Activated naive CD4-positive, alpha-beta T cell treated with anti-CD3 and anti-CD28 coated beads for 36 hours (primary cell): ENCODE data around the gene CYP2D6. TPM values are rescaled to one million over a fixed set of nuclear protein-coding genes. Genes with fewer than 3 reads are reported as not detected.

ENCODE experiments used
- CTCF ChIA-PET: fragments of 350-600 bp; sonication (Branson Sonifier 250); formaldehyde crosslinking; loops from one replicate; lab custom pipeline; 2021; ENCODE audit warnings: antibody characterized with exemption; lab: Charles Lee
- DNase-seq: peaks from one replicate; pipeline ENCODE4 v3.0.0-alpha.2; 2020
- H3K27ac Mint-ChIP-seq: one replicate; pipeline ENCODE4 v1.8.0; 2021; ENCODE audit warnings: mild to moderate bottlenecking, mixed read lengths
- H3K27me3 Mint-ChIP-seq: one replicate; pipeline ENCODE4 v1.8.0; 2021; ENCODE audit warnings: low read depth, mixed read lengths
- H3K36me3 Mint-ChIP-seq: one replicate; pipeline ENCODE4 v1.8.0; 2021; ENCODE audit warnings: low read depth, mixed read lengths
- H3K4me1 Mint-ChIP-seq: one replicate; pipeline ENCODE4 v1.8.0; 2021; ENCODE audit warnings: low read depth, mixed read lengths
- H3K4me3 Mint-ChIP-seq: one replicate; pipeline ENCODE4 v1.8.0; 2021; ENCODE audit warnings: mild to moderate bottlenecking, moderate library complexity, mixed read lengths
- H3K9me3 Mint-ChIP-seq: one replicate; pipeline ENCODE4 v1.8.0; 2021; ENCODE audit warnings: mixed read lengths
- intact Hi-C: fragments of 100-400 bp; cut with micrococcal nuclease; formaldehyde crosslinking; loops from one replicate; pipeline ENCODE4 v1.15.1; 2023
- total RNA-seq, 2 experiments: library from RNA; stranded (reverse); gene quantifications; one replicate each; pipeline ENCODE4 v1.2.3, GENCODE V29; 2021

CYP2D6 gene
- total RNA-seq, 2 experiments from 2014 or later = 0.89 to 1.4 TPM

GRCh38 chr22:42090596-42091454 is 39.8 kb downstream of the CYP2D6 start, which contains the start of gene NDUFA6:
Gene NDUFA6 (minus strand): TSS chr22:42090772. CDS start chr22:42090744, 28 bp downstream.
- CTCF ChIA-PET = interaction anchor here (0.6 to 5.7 kb wide), 29 partner anchors 8 to 392 kb away, joined by 3 to 32 read pairs (median 4); partner anchors contain the start of genes MEI1, NFAM1 and SMDT1
- Mint-ChIP-seq H3K27ac (peak within 1 kb of the TSS; percentile 99), H3K4me1 (peaks cover 31% of the 10 kb centered on the region), H3K27me3 (no peaks in the 10 kb centered on the region), H3K4me3 (peak within 1 kb of the TSS; percentile 98), H3K9me3 (peaks cover 3% of the 10 kb centered on the region), H3K36me3 (peaks cover 29% of the 10 kb centered on the region)
- peak; percentile 99 for DNase-seq
- intact Hi-C loops = loop anchor here (1.0 to 5.0 kb wide), 15 partner anchors 11 to 644 kb away; partner anchors contain the start of genes NAGA, RRP7A, SERHL2 and SNU13

GRCh38 chr22:42086051-42086450 is 44.6 kb downstream of the CYP2D6 start:
- CTCF ChIA-PET = no interaction called here
- Mint-ChIP-seq H3K27ac (no peak overlapping the region), H3K9me3 (peaks cover 3% of the 10 kb centered on the region), H3K4me3 (no peak overlapping the region), H3K36me3 (peaks cover 50% of the 10 kb centered on the region), H3K27me3 (no peaks in the 10 kb centered on the region), H3K4me1 (peaks cover 40% of the 10 kb centered on the region)
- intact Hi-C loops = no loop called here
- no peak for DNase-seq

- no peak for DNase-seq
- CTCF ChIA-PET = interaction anchor here (0.6 kb wide), 1 partner anchor 386 kb away, joined by 3 read pairs; the partner anchor contains the start of gene MEI1
- Mint-ChIP-seq H3K27me3 (no peaks in the 10 kb centered on the region), H3K4me3 (no peak overlapping the region), H3K27ac (no peak overlapping the region), H3K9me3 (peaks cover 3% of the 10 kb centered on the region), H3K36me3 (peaks cover 46% of the 10 kb centered on the region), H3K4me1 (peaks cover 44% of the 10 kb centered on the region)
- intact Hi-C loops = no loop called here
Measured at GRCh38 chr22:42084874-42085273, 45.7 kb downstream of the CYP2D6 start.

- H3K9me3 Mint-ChIP-seq = no peaks in the 10 kb centered on the region
- CTCF ChIA-PET = no interaction called here
- peaks cover 35% of the 10 kb centered on the region for H3K36me3 Mint-ChIP-seq
- no peaks in the 10 kb centered on the region for H3K27me3 Mint-ChIP-seq
- no peak for DNase-seq
- intact Hi-C loops = no loop called here
- H3K27ac Mint-ChIP-seq = no peak overlapping the region
- peaks cover 36% of the 10 kb centered on the region for H3K4me1 Mint-ChIP-seq
- no peak overlapping the region for H3K4me3 Mint-ChIP-seq
Measured at GRCh38 chr22:42083119-42083518, 47.5 kb downstream of the CYP2D6 start.

GRCh38 chr22:42080287-42080686 is 50.3 kb downstream of the CYP2D6 start:
- peak overlapping the region; percentile 95 for H3K4me3 Mint-ChIP-seq
- H3K27ac Mint-ChIP-seq = peak overlapping the region; percentile 96
- DNase-seq = peak; percentile 36
- H3K9me3 Mint-ChIP-seq = no peaks in the 10 kb centered on the region
- CTCF ChIA-PET = interaction anchor here (0.9 to 3.2 kb wide), 4 partner anchors 10 to 383 kb away, joined by 3 to 7 read pairs (median 3); no protein-coding TSS in a partner anchor
- H3K27me3 Mint-ChIP-seq = no peaks in the 10 kb centered on the region
- peaks cover 32% of the 10 kb centered on the region for H3K4me1 Mint-ChIP-seq
- peaks cover 19% of the 10 kb centered on the region for H3K36me3 Mint-ChIP-seq
- intact Hi-C loops = loop anchor here (1.0 kb wide), 2 partner anchors 10 to 459 kb away; partner anchors contain the start of genes DESI1, NDUFA6 and XRCC6

- Mint-ChIP-seq H3K27ac (peak within 1 kb of the TSS; percentile 96), H3K9me3 (no peaks in the 10 kb centered on the region), H3K4me3 (peak within 1 kb of the TSS; percentile 95), H3K4me1 (peaks cover 34% of the 10 kb centered on the region), H3K36me3 (peaks cover 16% of the 10 kb centered on the region), H3K27me3 (no peaks in the 10 kb centered on the region)
- intact Hi-C loops = loop anchor here (1.0 to 2.0 kb wide), 4 partner anchors 11 to 536 kb away; partner anchors contain the start of genes CENPM, DESI1, NDUFA6 and XRCC6
- peak; percentile 98 for DNase-seq
- CTCF ChIA-PET = interaction anchor here (0.9 to 3.2 kb wide), 6 partner anchors 11 to 382 kb away, joined by 3 to 8 read pairs (median 4); partner anchors contain the start of gene NDUFA6
Measured at GRCh38 chr22:42079319-42080251, 51.0 kb downstream of the CYP2D6 start, which contains the start of gene SMDT1. Gene SMDT1 (plus strand): TSS chr22:42079700. CDS start chr22:42079769, 69 bp downstream.

- H3K9me3 Mint-ChIP-seq = no peaks in the 10 kb centered on the region
- CTCF ChIA-PET = interaction anchor here (1.4 to 3.2 kb wide), 4 partner anchors 12 to 381 kb away, joined by 3 to 8 read pairs (median 6); partner anchors contain the start of gene NDUFA6
- intact Hi-C loops = loop anchor here (1.0 to 2.0 kb wide), 2 partner anchors 132 to 537 kb away; partner anchors contain the start of gene CENPM
- peaks cover 32% of the 10 kb centered on the region for H3K4me1 Mint-ChIP-seq
- H3K27ac Mint-ChIP-seq = peak overlapping the region; percentile 96
- H3K36me3 Mint-ChIP-seq = peaks cover 11% of the 10 kb centered on the region
- H3K4me3 Mint-ChIP-seq = peak overlapping the region; percentile 95
- no peak for DNase-seq
- no peaks in the 10 kb centered on the region for H3K27me3 Mint-ChIP-seq
Measured at GRCh38 chr22:42078469-42079318, 51.9 kb downstream of the CYP2D6 start.

GRCh38 chr22:42077486-42078125 is 53.0 kb downstream of the CYP2D6 start:
- H3K27me3 Mint-ChIP-seq = no peaks in the 10 kb centered on the region
- peaks cover 36% of the 10 kb centered on the region for H3K4me1 Mint-ChIP-seq
- H3K36me3 Mint-ChIP-seq = peaks cover 7% of the 10 kb centered on the region
- DNase-seq = no peak
- H3K27ac Mint-ChIP-seq = peak overlapping the region; percentile 50
- no peak overlapping the region for H3K4me3 Mint-ChIP-seq
- CTCF ChIA-PET = interaction anchor here (1.4 to 2.4 kb wide), 2 partner anchors 111 to 367 kb away, joined by 3 to 6 read pairs; no protein-coding TSS in a partner anchor
- intact Hi-C loops = loop anchor here (2.0 kb wide), 1 partner anchor 131 kb away; the partner anchor contains the start of gene CENPM
- no peaks in the 10 kb centered on the region for H3K9me3 Mint-ChIP-seq

- CTCF ChIA-PET = interaction anchor here (3.0 kb wide), 1 partner anchor 111 kb away, joined by 16 read pairs; no protein-coding TSS in a partner anchor
- no peaks in the 10 kb centered on the region for H3K9me3 Mint-ChIP-seq
- H3K4me3 Mint-ChIP-seq = no peak overlapping the region
- no peaks in the 10 kb centered on the region for H3K27me3 Mint-ChIP-seq
- no peak overlapping the region for H3K27ac Mint-ChIP-seq
- no peak for DNase-seq
- peaks cover 34% of the 10 kb centered on the region for H3K4me1 Mint-ChIP-seq
- intact Hi-C loops = no loop called here
- peaks cover 3% of the 10 kb centered on the region for H3K36me3 Mint-ChIP-seq
Measured at GRCh38 chr22:42076764-42077485, 53.7 kb downstream of the CYP2D6 start.
